Osteoblast (primary cell): ENCODE measurements around the gene TRERF1. TPM values are rescaled to one million over a fixed set of nuclear protein-coding genes. Genes with fewer than 3 reads are reported as not detected.
"Not testable (repeated sequence)": the region's sequence is repeated elsewhere in the genome, so short reads cannot be mapped to it uniquely, and the experiment has no call there.

Experiments
- DNase-seq: peaks from one replicate; pipeline ENCODE4 v3.0.0; 2011; ENCODE audit warnings: low spot score, mixed read lengths; ENCODE audit not compliant: insufficient read length; ENCODE audit errors: missing footprints
- H2AFZ ChIP-seq: 2 replicates; pipeline ENCODE4 v1.6.0; 2011; ENCODE audit warnings: mild to moderate bottlenecking, low read length
- H3K27ac ChIP-seq: 2 replicates; pipeline ENCODE4 v1.5.1; 2011; ENCODE audit warnings: mild to moderate bottlenecking, low read depth, low read length, moderate library complexity
- H3K27me3 ChIP-seq: 2 replicates; pipeline ENCODE4 v1.6.0; 2012; ENCODE audit warnings: mild to moderate bottlenecking, control low read depth, inconsistent platforms, low read length, moderate library complexity; ENCODE audit not compliant: insufficient read depth
- H3K36me3 ChIP-seq: 2 replicates; pipeline ENCODE4 v1.5.1; 2011; ENCODE audit warnings: mild to moderate bottlenecking, low read length, control low read depth, moderate library complexity; ENCODE audit not compliant: insufficient read depth
- H3K4me1 ChIP-seq: 2 replicates; pipeline ENCODE4 v1.5.1; 2011; ENCODE audit warnings: mild to moderate bottlenecking, low read length, control low read depth, moderate library complexity; ENCODE audit not compliant: insufficient read depth
- H3K4me2 ChIP-seq: 2 replicates; pipeline ENCODE4 v1.6.0; 2011; ENCODE audit warnings: mild to moderate bottlenecking, low read length; ENCODE audit not compliant: insufficient read depth
- H3K4me3 ChIP-seq: fragments of 200-600 bp; sonication (generic); 3 replicates; pipeline ENCODE4 v1.5.1; 2012; ENCODE audit warnings: mild to moderate bottlenecking, low read length, inconsistent platforms; ENCODE audit not compliant: insufficient read depth
- H3K79me2 ChIP-seq: 2 replicates; pipeline ENCODE4 v1.6.0; 2012; ENCODE audit warnings: mild to moderate bottlenecking, low read length, control low read depth, inconsistent platforms; ENCODE audit not compliant: insufficient read depth
- H3K9me3 ChIP-seq: 2 replicates; pipeline ENCODE4 v1.5.1; 2011; ENCODE audit warnings: low read depth, low read length, control low read depth
- H4K20me1 ChIP-seq: 2 replicates; pipeline ENCODE4 v1.6.0; 2012; ENCODE audit warnings: mild to moderate bottlenecking, low read length, control low read depth; ENCODE audit not compliant: insufficient read depth
- total RNA-seq: library from RNA; depleted of rRNA; stranded (reverse); fragments of >200 nt; gene quantifications from 2 replicates; pipeline ENCODE4 v1.2.3, GENCODE V29; 2012
- TF ChIP-seq, protein P1 (sequence below): IDR thresholded peaks from 2 replicates; pipeline ENCODE4 v1.5.1; 2011; ENCODE audit warnings: mild to moderate bottlenecking, low read depth, low read length, moderate library complexity; ENCODE audit errors: extremely low read depth

Gene TRERF1
- total RNA-seq, 1 donor, result 4.7 TPM

DNA sequence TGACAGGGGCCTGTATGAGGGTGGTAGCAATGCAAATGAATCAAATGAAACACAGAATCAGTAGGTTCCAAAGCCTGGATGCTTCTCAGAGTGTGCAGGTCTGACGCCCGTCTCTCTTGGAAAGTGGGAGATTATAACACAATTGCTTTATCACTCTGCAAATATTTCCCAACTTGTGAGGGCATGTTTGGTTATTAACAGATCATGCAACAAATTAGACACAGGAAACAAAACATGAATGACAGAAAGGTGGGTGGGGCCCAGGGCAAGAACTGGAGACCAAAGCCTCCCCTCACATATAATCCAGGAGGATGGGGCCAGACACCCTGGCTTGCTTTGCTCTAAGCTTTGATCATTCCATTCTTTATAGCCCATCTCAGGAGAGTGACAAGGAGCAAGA lies 125.5 kb downstream of the TRERF1 start:
- Histone ChIP-seq H3K4me2 (no peak overlapping the region), H3K9me3 (no peaks in the 10 kb centered on the region)

DNA sequence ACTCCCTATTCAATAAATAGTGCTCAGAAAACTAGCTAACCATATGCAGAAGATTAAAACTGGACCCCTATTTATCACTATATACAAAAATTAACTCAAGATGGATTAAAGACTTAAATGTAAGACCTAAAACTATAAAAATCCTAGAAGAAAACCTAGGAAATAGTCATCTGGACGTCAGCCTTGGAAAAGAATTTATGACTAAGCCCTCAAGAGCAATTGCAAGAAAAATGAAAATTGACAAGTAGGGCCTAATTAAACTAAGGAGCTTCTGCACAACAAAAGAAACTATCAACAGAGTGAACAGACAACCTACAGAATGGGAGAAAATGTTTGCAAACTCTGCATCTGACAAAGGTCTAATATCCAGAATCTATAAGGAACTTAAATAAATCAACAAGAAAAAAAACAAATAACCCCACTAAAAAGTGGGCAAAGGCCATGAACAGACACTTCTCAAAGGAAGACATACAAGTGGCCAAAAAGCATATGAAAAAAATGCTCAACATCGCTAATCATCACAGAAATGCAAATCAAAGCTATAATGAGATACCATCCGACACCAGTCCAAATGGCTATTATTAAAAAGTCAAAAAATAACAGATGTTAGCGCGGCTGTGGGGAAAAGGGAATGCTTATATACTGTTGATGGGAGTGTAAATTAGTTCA lies 126.9 kb downstream of the TRERF1 start:
- not testable (repeated sequence) for H3K4me1 ChIP-seq, H3K9me3 ChIP-seq, H3K36me3 ChIP-seq, H3K27ac ChIP-seq, H2AFZ ChIP-seq, H3K4me3 ChIP-seq, H3K27me3 ChIP-seq, H3K4me2 ChIP-seq, DNase-seq, H4K20me1 ChIP-seq
- H3K79me2 ChIP-seq, result peaks cover 21% of the 10 kb centered on the region

More for the DNA sequence above, 125.5 kb downstream of the TRERF1 start:
- Histone ChIP-seq H3K36me3 (no peaks in the 10 kb centered on the region), H2AFZ (no peak overlapping the region), H3K27me3 (no peaks in the 10 kb centered on the region), H3K79me2 (peaks cover 21% of the 10 kb centered on the region), H3K4me1 (peaks cover 3% of the 10 kb centered on the region), H3K27ac (no peak overlapping the region), H3K4me3 (no peak overlapping the region), H4K20me1 (no peaks in the 10 kb centered on the region)
- no peak for DNase-seq
- TF ChIP-seq, protein P1, sequence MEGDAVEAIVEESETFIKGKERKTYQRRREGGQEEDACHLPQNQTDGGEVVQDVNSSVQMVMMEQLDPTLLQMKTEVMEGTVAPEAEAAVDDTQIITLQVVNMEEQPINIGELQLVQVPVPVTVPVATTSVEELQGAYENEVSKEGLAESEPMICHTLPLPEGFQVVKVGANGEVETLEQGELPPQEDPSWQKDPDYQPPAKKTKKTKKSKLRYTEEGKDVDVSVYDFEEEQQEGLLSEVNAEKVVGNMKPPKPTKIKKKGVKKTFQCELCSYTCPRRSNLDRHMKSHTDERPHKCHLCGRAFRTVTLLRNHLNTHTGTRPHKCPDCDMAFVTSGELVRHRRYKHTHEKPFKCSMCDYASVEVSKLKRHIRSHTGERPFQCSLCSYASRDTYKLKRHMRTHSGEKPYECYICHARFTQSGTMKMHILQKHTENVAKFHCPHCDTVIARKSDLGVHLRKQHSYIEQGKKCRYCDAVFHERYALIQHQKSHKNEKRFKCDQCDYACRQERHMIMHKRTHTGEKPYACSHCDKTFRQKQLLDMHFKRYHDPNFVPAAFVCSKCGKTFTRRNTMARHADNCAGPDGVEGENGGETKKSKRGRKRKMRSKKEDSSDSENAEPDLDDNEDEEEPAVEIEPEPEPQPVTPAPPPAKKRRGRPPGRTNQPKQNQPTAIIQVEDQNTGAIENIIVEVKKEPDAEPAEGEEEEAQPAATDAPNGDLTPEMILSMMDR, result no peak

DNA sequence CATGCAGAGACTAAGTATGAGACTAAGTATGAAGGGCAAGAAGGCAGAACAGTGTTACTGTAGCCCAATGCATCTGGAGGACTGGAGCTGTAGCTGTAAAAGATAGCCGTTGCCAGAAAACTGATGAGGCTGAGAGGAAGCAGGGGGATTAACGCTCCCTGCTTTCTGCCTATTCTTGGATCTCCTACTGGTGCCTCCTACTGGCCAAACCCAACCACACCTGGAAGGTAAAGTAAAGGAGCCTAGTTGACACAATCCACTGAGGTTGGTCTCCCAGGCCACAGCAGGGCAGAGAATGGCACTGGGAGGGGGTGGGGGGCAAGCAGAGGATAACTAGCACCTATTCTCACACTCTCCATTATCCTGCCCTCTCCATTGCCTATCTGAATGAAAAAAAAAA lies 129.1 kb downstream of the TRERF1 start:
- no peak for DNase-seq
- Histone ChIP-seq H3K27ac (no peak overlapping the region), H3K4me2 (no peak overlapping the region), H3K9me3 (no peaks in the 10 kb centered on the region), H3K4me1 (no peaks in the 10 kb centered on the region), H3K27me3 (no peaks in the 10 kb centered on the region), H3K4me3 (no peak overlapping the region), H4K20me1 (no peaks in the 10 kb centered on the region), H3K36me3 (no peaks in the 10 kb centered on the region), H2AFZ (no peak overlapping the region), H3K79me2 (peaks cover 16% of the 10 kb centered on the region)
- TF ChIP-seq, protein P1, result no peak

DNA sequence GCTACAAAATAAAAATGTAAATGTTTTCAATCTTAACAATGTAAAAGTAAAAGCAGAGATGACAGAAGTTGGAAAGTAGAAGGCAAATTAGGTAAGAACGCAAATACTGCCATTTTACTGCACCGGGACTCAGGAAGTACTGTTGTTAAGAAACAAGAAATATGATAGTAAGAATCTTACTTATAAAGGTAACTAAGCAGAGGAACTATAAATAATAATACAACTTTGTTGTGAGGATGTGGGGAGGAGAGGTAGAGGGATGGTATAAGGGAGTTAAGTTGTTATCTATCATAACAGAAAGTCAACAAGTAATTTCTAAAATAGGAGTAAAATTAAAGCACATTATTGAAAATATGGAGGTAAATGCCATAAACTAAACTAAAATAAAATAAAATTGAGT lies 129.8 kb downstream of the TRERF1 start:
- TF ChIP-seq, protein P1, result no peak
- Histone ChIP-seq H3K4me3 (no peak overlapping the region), H4K20me1 (no peaks in the 10 kb centered on the region), H3K9me3 (no peaks in the 10 kb centered on the region), H3K4me2 (no peak overlapping the region), H2AFZ (no peak overlapping the region), H3K27me3 (no peaks in the 10 kb centered on the region), H3K27ac (no peak overlapping the region), H3K36me3 (no peaks in the 10 kb centered on the region), H3K4me1 (peaks cover 1% of the 10 kb centered on the region), H3K79me2 (peaks cover 16% of the 10 kb centered on the region)
- DNase-seq, result no peak
